DMS79 treated with DMSO at 0.1 percent for 48 hours (cell line): ENCODE data around the gene LIPT2.
A peak's percentile ranks its signal among the peaks of the same experiment; 100 is the strongest.

Experiments
- DNase-seq: peaks from one replicate; lab custom pipeline; 2025; lab: John Stamatoyannopoulos, UW

Gene LIPT2

DNA sequence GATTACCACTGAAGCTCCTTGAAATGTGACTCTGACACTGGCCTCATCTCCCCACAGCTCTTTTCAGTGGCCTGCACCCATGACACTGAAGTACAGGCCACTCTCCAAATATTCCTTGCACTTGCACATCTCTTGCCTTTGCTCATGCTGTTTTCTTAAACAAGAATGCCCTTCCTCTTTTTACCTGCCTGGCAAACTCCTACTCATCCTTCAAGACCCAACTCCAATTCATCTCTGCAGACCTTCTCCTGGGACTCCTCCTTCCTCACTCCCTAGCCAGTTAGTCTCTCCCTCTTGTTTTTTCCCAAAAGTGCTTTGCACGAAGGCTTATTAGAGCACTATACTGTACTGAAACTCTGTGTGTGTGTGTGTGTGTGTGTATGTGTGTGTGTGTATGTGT lies 28.8 kb downstream of the LIPT2 start:
- DNase-seq, result no peak

- DNase-seq, result no peak
Measured at GRCh38 chr11:74463216-74463615, 30.3 kb downstream of the LIPT2 start.

DNA sequence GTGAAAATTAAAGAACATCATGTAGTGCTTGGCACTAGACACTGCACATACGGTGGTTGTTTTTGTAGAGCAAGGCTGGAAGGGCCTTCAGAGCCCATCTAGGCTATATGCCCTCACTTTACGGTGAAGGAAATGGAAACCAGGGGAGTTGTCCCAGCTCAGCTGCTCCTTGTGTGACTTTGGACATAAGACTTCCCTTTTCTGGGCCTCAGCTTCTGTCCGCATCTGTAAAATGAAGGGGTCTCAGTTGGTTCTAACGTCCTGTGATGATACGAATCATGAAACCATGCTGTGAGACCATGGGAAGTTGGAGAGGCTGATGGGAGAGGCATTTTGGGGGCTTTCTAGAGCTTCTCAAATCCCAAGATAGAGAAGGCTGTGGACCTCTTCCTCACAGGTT lies 30.9 kb downstream of the LIPT2 start:
- no peak for DNase-seq

DNA sequence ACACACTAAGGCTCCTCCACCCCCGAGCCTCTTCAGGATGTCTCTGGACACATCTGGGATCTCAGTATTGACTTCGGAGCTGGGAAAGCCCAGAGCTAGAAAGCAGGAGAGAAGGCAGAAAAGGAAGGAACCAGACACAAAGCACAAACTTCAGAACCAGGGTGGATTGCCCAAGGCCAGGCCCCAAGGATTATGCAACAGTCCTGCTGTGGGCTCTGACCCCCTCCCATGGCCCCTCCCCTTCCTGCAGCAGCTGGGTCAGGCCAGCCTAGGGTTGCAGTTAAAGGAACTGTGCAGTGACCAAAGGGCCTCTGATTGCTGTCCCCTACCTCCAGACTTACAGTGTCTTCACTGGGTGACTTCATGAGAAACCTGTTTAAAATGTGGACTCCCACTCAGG lies 31.5 kb downstream of the LIPT2 start:
- no peak for DNase-seq

- DNase-seq, result no peak
Measured at GRCh38 chr11:74460481-74461154, 32.9 kb downstream of the LIPT2 start.

DNA sequence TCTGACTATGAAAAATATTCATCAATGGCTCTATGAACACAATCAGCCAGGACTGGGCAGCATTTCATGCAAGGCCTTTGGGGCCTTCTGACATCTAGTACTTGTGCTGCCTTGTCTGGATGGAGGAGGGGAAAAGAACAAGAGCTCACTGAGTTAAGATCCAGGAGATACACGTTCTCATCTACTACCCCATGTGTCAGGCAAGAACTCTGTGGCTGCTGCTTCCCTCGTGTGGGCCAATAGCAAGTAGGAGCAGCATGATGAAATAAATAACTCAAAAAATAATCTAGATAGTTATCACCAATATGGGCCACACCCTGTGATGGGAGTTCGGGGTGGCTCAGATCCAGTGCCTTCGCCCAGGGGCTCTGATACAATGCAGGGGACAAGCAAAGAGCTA lies 33.5 kb downstream of the LIPT2 start:
- DNase-seq, result no peak

GRCh38 chr11:74459584-74459983 lies 33.9 kb downstream of the LIPT2 start:
- DNase-seq, result no peak

- no peak for DNase-seq
Measured at GRCh38 chr11:74457356-74457755, 36.2 kb downstream of the LIPT2 start.

DNA sequence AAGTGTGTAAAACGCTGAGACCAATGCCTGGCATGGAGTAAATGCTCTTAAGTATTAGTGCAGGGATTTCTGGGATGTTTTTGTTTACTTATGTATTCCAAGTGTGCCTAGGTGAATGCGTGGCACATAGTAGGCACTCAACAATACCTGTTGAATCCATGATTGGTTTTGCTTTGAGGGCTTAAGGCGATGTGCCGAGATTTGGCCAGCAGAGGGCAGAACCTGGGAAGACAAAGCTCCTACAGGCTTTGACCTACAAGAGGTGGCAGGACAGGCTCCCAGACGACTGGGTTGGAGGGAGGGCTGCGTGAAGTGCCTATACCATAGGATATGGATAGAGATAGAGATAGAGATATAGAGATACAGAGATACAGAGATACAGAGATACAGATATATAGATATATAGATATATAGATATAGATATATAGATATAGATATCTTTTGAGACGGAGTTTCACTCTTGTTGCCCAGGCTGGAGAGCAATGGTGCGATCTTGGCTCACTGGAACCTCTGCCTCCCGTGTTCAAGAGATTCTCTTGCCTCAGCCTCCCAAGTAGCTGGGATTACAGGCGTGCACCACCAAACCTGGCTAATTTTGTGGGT lies 40.0 kb downstream of the LIPT2 start:
- peak; percentile 73 for DNase-seq

DNA sequence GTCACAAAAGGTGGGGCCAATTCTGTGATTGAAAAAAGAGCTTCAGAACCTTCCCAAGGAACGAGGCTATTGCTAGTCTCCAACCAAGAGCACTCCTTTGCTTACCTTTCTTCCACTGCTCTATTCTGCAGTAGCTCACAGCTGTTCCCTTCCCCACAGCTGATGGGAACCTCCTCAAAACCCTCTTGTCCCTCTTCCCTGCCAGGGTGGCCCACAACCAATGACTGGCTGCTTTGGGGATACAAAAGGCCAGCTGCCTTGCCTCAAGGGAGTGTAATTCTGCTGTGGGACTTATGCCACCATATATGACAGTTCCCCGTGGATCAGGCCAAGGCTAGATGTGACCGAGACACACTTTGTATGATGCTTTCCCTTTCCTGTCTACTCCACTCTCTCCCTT lies 41.2 kb downstream of the LIPT2 start:
- DNase-seq, result no peak

GRCh38 chr11:74450318-74450717 lies 43.2 kb downstream of the LIPT2 start:
- no peak for DNase-seq

DNA sequence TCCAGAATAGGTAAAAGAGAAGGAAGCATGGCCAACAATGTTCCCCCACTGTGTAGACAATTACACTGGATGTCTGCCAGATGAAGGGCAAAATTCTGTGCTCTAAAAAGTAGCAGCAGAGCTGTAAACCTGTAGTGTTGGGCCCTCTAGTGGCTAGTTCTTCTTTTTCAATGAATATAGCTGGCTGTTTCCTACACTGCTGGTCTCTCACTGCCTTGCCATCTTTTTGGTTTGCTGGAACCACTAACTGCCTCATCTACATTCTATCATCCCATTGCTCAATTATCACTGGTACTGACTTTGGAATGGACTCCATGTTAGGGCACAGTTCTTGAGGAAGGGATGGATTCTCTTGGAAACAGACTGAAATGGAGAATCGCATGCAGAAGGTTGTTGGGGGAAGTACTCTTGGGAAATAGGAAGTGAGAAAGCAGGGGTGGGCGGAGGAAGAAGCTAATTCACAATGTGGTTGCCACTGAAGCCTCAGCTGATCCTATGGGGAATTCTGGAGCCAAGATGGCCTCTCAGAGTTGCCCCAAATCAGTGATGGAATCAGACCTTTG lies 44.1 kb downstream of the LIPT2 start:
- peak; percentile 90 for DNase-seq

- no peak for DNase-seq
Measured at GRCh38 chr11:74447720-74448119, 45.8 kb downstream of the LIPT2 start.

DNA sequence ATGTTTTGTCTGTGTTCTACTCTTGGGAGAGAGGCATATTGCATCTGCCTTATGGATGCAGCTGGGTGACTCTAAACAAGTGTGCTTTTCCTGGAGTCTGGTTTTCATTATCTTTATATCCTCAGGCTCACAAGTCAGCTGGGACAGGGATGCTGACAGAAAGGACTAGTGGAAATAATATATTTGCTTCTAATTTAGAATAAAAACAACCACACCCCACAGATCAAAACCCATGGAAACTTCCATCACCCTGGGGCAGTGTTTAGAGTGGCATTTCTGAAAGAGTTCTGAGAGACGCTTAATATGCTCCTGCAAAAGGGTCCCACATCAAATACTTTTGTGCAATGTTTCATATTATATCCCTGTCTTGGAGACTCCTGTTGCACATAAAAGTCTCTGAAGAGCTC lies 47.0 kb downstream of the LIPT2 start:
- no peak for DNase-seq

DNA sequence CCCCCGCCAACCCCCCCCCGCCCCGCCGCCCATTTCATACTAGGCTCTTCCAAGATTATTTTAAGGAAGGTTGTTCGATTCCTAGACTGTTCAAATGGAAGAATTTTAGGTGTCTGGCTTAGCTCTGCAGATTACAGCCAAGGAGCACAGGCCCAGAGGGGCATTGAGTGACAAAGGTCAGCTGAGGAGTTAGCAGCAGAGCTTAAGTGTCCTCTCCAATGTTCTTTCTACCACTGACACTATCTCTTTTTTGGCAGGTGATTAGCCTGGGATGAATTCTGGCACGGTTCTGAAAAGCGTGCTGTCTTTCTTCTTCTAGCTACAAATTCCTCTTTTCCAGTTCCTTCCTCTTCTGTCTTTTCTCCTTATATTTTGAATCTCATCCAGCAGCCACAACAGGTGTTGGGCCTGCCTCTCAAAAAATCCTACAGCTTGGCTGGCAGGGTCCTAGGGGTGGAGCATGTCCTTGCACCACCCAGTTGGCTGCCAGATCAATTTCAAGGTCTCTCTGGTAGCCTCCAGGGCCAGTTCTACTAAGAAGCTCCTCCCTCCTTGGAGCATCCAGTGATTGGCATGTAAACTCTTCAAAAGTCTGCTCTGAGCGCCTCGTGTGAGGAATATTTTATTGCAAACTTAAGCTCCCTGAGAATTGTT lies 49.2 kb downstream of the LIPT2 start:
- peak; percentile 63 for DNase-seq

DNA sequence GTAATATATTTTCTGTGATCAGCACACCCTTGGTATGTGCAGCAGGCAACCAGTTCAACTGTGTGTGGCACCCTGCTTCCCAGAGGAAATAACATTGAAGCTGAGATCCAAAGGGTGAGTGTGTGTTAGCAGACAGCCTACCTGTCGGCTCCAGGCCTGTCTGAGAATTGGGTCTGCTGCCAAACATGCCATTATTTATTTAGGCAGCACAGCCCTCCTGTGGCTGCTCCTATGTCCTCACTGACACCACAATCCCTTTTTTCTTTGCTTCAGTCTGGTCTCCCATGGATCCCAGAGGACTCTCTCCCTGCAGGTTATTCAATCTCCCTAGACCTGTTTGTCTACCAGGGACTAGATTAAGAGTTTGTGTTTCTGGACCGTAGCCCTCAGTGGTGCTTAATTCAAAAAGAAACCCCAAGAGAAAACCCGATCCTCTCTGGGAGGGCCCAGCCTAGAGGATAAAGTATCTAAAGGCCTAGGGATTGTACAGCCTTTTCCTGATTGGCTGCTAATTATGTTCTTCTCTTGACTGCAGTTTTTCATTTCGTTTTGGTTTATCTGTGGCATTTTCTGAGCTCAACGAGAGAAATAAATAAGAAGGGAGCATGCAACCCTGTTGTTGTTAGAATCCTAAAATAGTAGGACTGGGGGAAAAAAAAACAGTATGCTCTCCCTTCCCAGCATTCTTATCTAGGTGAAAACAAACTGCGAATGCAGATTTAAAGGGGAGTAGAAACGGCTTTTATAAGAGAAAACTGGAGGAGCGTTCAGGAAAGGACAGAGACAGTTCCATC lies 50.3 kb downstream of the LIPT2 start:
- DNase-seq, result peak; percentile 97

- peak; percentile 85 for DNase-seq
Measured at GRCh38 chr11:74442636-74443035, 50.9 kb downstream of the LIPT2 start.
